SIG-M5 treated with dmso at 0.1 percent for 504 hours (cell line): ENCODE results near the gene TERF2IP.
A peak's percentile ranks its signal among the peaks of the same experiment; 100 is the strongest.

ENCODE experiments used
- DNase-seq: peaks from one replicate; lab custom pipeline; 2025; ENCODE audit not compliant: unreplicated experiment; lab: John Stamatoyannopoulos, UW

Gene TERF2IP

DNA sequence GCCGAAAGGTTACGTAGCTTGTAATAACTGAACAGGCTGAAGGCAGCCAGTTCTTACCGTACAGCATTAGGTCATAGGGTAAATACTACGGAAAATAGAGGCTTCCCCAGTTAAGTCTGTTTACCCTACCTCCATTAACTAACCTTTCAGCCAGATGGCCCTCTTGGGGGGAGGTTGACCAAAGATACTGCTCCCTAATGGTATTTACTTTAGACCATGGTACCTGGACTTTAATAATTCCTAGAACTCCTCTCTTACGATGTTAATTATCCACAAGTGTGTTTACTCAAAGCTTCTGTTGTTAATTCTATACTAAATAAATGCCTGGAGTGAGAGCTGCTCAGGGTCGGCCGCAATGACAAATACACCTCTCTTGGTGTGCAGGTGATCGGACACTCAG lies 14.7 kb upstream of the TERF2IP start:
- DNase-seq: no peak

GRCh38 chr16:75635036-75635435 lies 12.5 kb upstream of the TERF2IP start:
- DNase-seq: no peak

- no peak for DNase-seq
These were observed 7.0 kb upstream of the TERF2IP start for GRCh38 chr16:75640598-75640997.

GRCh38 chr16:75644240-75645012 lies 3.1 kb upstream of the TERF2IP start:
- peak; percentile 5 for DNase-seq

DNA sequence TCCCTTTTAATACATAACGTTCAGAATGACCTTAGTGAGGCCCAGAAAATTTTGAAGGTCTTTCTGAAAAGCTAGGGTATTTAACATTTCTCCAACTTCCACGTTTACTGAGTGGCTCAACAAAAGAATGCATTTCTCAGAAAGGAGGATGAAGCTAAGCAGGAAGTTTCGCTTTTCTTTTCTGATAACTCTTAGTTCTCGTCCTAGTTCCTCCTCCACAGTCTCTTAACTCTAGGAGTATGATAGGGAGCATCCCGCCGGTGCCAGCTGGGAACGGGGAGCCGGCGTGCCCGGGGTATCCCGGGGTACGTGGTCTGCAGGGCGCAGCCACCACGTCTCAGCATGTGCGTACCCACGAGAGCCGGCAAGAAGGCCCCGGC lies 471 bp upstream of the TERF2IP start:
- peak; percentile 33 for DNase-seq

- DNase-seq: peak; percentile 77
These were observed 898 bp downstream of the TERF2IP start for GRCh38 chr16:75648265-75649076.

DNA sequence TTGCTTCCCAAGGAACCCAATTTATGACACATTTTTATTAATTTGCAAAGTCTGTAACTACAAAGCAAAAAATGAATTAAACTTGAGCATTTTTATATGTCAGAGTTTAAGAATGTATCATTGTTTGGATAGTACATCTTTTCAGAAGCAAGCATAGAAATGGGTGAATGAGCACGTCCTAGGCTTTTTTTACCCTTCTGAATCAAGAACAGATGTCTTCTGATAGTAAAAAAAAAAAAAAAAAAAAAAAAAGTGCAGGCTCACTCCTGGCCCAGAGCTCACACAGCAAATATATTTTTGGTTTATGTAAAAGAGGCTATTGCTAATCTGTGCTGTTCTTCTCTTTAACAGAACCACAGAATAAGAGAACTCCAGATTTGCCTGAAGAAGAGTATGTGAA lies 6.3 kb downstream of the TERF2IP start:
- DNase-seq: no peak

DNA sequence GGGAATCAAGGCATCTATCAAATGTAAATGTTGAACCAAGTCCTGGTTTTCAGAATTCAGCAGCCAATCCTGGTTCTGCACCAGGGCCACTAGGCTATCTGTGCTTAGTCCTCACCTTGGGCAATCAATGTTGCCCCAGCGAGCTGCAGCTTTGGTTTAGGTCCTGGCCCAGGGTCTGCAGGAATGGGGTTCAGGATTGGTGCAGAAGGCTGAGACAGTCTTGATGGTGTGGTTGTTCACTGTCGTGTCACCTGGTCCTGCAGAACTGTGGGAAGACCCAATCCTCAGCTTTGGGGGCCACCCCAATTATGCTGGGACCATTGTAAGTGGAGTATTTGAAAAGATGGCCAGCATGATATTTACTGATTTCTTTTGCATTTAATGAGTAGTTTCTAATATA lies 10.6 kb downstream of the TERF2IP start:
- DNase-seq: no peak

DNA sequence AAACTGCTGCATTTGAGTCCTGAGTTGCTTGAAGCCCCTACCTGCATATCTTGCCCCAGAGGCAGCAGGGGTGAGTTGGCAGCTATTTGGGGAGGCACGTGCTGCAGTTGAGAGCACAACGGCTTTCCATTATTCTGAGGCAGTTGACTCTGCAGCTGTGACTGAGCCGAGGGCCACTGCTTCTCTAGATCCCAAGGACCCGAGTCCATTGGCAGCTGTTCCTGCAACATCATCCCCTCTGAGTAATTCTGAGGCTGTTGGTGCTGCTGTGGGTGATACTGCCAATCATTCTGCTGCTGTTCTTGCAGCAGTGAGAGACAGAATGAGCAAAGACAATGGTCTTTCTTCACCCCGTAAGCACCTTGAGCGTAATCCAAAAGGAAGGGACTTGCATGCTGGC lies 12.7 kb downstream of the TERF2IP start:
- DNase-seq: no peak

DNA sequence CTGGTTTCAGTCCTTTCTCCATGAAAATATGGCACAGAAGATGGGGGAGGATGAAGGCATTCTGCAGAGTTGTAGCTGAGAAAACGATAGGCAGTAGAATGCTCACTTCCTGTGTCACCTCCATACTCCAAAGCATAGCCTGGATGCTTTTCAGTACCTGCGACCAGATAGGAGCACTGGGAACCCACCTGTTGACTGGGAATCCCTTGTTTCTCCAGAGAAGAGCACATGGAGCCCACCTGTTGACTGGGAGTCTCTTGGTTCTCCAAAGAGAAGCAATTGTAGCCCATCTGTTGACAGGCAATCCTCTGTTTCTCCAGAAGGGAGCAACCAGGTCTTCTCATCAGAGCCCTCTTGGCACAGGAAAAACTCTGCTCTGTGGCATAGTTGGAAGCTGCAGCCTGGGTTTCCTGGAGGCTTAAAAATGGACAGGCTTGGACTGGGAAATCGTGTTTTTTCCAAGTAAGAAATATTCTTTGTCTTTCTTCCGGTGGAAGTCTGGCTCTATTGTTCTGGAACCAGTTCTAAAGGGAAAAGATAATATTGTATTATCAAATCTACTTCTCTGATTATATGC lies 13.2 kb downstream of the TERF2IP start:
- DNase-seq: no peak

DNA sequence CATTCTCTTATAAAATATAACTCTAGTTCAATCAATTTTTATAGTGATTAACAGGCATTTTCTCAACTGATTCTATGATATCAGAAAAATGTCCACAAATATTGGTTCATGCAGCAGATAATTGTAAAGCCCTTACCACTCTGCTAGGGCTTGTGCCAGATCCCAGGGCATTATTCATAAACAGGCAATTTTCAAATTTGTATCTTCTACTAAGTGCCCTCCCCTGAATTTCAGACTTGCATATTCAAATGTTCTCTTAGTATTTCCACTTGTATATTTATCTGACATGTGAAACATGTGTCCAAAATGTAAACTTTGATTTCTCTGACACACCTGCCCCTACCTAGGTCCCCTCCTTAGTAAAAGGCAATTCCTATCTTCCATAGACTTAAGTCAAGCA lies 19.9 kb downstream of the TERF2IP start:
- no peak for DNase-seq

GRCh38 chr16:75676909-75677308 lies 29.3 kb downstream of the TERF2IP start, which contains the start of gene CPHXL2:
TSS of gene CPHXL2 (minus strand) at chr16:75677009. CDS start at chr16:75676999, 10 bp downstream.
- no peak for DNase-seq

- DNase-seq: no peak
These were observed 31.8 kb downstream of the TERF2IP start for GRCh38 chr16:75679366-75679765.

GRCh38 chr16:75682308-75682707 lies 34.7 kb downstream of the TERF2IP start:
- no peak for DNase-seq

DNA sequence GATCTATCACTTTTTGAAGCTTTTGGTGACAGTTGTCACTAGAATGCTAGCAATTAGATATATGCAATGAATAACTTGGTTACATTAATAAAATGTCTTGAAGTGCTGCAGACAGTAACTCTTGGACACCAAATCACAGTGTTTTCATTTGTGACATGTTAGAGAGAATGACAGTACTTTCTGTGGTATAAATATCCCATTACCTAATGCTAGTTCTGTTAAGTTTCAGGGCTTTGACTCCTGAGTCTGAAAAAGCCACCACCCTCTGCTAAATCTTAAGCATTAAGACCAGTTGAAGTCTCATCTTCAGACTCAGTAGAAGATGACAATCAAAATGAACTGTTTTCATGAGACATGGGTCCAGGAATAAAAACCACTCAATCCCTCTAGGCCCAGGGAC lies 39.8 kb downstream of the TERF2IP start:
- no peak for DNase-seq

DNA sequence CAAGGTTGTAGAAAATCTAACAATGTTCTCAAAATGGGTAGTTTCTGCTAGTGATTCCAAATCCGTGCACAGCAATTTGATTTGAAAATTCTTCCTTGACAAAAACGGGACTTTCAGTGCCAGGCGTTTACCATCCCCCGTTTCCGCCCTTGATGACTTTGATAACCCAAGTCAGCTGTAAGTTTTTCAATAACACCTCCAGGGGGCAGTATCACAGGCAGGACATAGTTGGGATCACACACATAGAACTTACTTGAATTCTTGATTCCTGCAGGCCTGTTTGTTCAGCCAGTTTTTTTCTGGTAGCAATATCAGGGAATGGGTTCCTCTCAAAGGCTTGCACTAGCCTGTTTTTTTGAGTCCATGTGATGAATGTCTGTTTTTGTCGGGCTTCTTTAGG lies 48.1 kb downstream of the TERF2IP start:
- no peak for DNase-seq

DNA sequence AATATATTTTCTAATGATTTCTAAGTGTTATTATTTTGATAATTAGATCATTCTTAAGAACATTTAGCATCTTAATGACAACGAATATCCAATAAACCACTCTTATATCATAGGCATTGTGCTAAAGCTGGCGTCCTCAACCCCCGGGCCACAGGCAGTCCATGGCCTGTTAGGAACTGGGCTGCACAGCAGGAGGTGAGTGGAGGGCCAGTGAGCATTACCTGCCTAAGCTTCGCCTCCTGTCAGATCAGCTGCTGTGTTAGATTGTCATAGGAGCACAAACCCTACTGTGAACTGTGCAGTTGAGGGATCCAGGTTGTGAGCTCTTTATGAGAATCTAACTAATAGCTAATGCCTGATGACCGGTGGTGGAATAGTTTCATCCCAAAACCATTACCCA lies 50.0 kb downstream of the TERF2IP start:
- DNase-seq: no peak

- DNase-seq: no peak
These were observed 53.8 kb downstream of the TERF2IP start, which contains the start of gene DUXB for GRCh38 chr16:75701361-75701760. TSS of gene DUXB (minus strand) at chr16:75701461. CDS start at chr16:75701418, 43 bp downstream.

- no peak for DNase-seq
These were observed 54.7 kb downstream of the TERF2IP start for GRCh38 chr16:75702242-75702641.

GRCh38 chr16:75703306-75703705 lies 55.7 kb downstream of the TERF2IP start:
- DNase-seq: no peak
